DMS 273 treated with DMSO at 0.1 percent for 48 hours (cell line): Measurements from ENCODE around the gene BRD3.

Experiments
- DNase-seq: peaks from one replicate; lab custom pipeline; 2025; lab: John Stamatoyannopoulos, UW

The BRD3 gene

GRCh38 chr9:134054891-134055811, 12.7 kb downstream of the BRD3 start:
- DNase-seq: no peak

GRCh38 chr9:134053941-134054761, 13.7 kb downstream of the BRD3 start:
- no peak for DNase-seq

GRCh38 chr9:134053401-134053871, 14.4 kb downstream of the BRD3 start:
- DNase-seq: no peak

GRCh38 chr9:134052941-134053340, 14.9 kb downstream of the BRD3 start:
- DNase-seq: no peak

GRCh38 chr9:134052491-134052890, 15.3 kb downstream of the BRD3 start:
- DNase-seq: no peak

- no peak for DNase-seq
Measured at GRCh38 chr9:134051319-134051718, 16.5 kb downstream of the BRD3 start.

GRCh38 chr9:134050726-134051125, 17.1 kb downstream of the BRD3 start:
- DNase-seq: no peak

GRCh38 chr9:134049772-134050588, 17.8 kb downstream of the BRD3 start:
- DNase-seq: no peak

- DNase-seq: no peak
Measured at GRCh38 chr9:134049236-134049635, 18.6 kb downstream of the BRD3 start.

- DNase-seq: no peak
Measured at GRCh38 chr9:134048582-134048968, 19.3 kb downstream of the BRD3 start.

GRCh38 chr9:134047868-134048581, 19.8 kb downstream of the BRD3 start:
- no peak for DNase-seq

- no peak for DNase-seq
Measured at GRCh38 chr9:134046894-134047681, 20.7 kb downstream of the BRD3 start.

- DNase-seq: no peak
Measured at GRCh38 chr9:134045841-134046544, 21.8 kb downstream of the BRD3 start.

- DNase-seq: no peak
Measured at GRCh38 chr9:134044944-134045343, 22.9 kb downstream of the BRD3 start.

GRCh38 chr9:134043531-134043988, 24.3 kb downstream of the BRD3 start:
- no peak for DNase-seq

GRCh38 chr9:134041649-134041962, 26.2 kb downstream of the BRD3 start:
- no peak for DNase-seq

GRCh38 chr9:134040781-134041648, 26.8 kb downstream of the BRD3 start:
- no peak for DNase-seq

- DNase-seq: no peak
Measured at GRCh38 chr9:134040176-134040565, 27.7 kb downstream of the BRD3 start.
